GM21515 (cell line): ENCODE data around the gene RNLS.

ENCODE experiments used
- ATAC-seq: cut with Tn5 transposase; IDR thresholded peaks from one replicate; pipeline ENCODE4 v1.9.1; 2021; ENCODE audit not compliant: unreplicated experiment

The RNLS gene

GRCh38 chr10:88482220-88482619 is 100.9 kb downstream of the RNLS start:
- no peak for ATAC-seq

DNA sequence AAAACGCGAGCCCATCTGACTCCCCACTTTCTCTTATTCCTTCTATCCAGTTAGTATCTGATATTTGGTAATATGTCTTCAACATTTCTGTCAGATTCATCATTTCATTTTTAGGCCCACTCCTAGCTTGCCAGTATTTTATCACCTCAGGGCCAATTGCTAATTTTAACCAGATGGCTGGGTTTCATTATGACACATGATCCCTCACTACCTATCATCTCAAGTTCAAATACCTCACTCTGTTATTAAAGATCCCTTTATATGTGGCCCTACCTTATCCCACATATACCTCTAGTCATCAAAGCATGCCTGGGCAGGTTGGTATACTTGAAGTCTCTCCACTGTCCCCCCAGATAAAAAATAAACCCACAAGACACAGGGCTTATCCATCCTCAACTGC is 104.9 kb downstream of the RNLS start:
- ATAC-seq, result no peak

- ATAC-seq, result no peak
These were observed 105.6 kb downstream of the RNLS start for GRCh38 chr10:88477343-88478085.

- ATAC-seq, result no peak
These were observed 108.0 kb downstream of the RNLS start for GRCh38 chr10:88474884-88475844.

- ATAC-seq, result no peak
These were observed 108.9 kb downstream of the RNLS start for GRCh38 chr10:88473989-88474883.

DNA sequence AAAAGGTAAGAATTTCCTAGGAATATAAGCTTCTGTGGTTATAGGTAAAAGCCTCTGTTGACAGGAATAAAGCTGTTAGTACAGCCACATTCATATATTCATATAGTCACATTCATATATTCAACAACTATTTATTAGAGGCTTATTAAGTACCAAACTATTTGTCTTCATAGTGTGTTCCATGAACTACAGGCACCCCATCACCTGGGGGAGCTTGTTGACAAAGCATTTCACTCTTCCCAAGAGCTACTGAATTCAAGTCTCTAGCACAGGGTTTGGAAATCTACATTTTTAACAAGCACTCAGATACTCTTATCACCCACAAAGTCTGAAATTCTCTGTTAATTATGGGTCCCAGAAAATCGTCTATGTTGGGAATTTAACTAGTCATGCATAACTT is 110.6 kb downstream of the RNLS start:
- ATAC-seq, result no peak

- no peak for ATAC-seq
These were observed 111.2 kb downstream of the RNLS start for GRCh38 chr10:88471899-88472298.

GRCh38 chr10:88467835-88468485 is 115.2 kb downstream of the RNLS start:
- ATAC-seq, result no peak

DNA sequence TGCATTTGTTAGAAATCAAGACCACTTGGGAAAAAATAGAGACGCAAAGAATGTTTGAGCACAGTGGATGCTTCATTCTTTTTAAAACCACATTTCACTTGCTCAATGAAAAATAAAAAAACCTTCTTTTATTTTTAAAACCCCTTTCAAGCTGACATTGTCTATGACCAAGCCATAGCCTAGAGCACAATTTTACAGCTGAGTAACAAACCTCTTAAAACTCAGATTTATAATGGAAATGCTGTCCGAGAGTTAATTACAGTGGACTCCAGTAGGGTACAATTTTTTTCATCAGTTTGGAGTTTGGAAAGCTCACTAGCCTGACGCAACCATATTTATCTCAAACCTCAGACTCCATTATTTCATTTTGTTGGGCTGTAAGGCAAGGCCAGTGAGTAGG is 116.3 kb downstream of the RNLS start:
- no peak for ATAC-seq

DNA sequence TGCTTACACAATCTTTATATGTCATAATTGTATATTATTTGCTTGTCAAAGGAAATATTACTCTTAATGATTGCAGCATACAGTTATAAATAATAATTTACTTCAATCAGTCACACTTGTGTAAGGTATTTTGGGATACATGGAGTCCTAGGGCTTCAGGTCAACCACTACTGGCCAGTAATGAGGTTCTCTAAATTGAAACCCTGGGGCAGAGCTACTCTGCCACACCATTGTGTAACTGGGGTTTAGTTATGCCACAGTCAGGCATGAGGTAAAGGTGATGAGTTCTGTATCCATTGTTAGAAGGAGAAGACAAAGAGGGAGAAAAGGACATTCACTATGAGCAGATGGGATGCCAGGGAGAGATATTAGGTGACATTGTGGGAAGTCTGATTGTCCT is 117.4 kb downstream of the RNLS start:
- no peak for ATAC-seq

- ATAC-seq, result no peak
These were observed 119.3 kb downstream of the RNLS start for GRCh38 chr10:88463811-88464210.

DNA sequence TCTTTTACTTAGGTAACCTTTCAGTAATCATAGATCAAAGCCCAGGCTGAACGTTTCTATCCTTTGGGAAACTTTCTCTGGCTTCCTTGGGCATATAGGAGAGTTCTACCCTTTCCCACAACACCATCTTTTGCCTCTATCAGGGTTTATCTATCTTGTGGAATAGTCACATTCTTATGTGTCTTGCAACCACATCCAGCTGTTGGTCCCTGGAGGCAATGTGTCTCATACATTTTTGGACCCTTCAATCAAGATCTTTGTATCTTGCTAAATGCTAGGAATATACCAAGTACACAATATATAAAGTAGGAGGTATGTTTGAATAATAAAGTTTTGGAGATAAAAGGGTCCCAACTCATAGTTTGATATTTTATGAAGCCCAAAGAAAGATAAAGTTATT is 121.7 kb downstream of the RNLS start:
- ATAC-seq, result no peak

DNA sequence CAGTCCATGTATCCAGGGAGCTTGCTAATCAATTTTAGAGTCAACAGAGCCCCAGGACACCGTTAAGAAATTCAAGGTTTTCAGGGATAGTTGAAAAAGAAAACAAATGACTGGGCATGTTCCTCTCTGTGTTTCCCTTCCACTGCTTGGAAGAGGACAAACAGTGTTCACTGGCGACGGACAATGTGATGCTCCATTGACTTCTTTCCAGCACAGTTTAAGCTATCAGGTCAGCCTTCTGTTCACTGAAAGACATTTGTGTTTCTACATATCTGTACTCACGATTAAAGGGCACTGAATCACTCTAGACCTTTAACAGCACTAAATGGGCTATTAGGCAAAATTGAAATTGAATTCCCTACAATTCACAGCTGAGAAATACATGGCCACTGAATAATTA is 123.6 kb downstream of the RNLS start:
- ATAC-seq, result no peak

DNA sequence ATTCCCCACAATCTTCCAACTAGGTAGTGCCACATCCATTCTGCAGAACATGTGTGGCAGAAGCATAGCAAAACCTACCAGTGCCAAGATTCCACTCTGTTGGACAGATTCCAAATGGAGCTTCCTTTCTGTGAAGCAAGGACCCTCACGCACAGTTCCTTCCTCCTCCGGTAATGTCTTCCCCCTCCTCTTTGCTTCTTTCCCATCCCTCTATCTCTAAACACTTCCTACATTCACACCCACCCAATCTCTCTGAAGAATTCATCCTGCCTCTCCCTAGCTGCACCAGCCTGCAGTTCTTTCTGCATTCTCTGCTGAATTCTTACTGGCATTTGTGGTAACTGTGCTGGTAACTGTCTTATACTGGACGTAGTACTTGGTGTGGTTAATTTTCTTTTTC is 124.9 kb downstream of the RNLS start:
- ATAC-seq, result no peak

DNA sequence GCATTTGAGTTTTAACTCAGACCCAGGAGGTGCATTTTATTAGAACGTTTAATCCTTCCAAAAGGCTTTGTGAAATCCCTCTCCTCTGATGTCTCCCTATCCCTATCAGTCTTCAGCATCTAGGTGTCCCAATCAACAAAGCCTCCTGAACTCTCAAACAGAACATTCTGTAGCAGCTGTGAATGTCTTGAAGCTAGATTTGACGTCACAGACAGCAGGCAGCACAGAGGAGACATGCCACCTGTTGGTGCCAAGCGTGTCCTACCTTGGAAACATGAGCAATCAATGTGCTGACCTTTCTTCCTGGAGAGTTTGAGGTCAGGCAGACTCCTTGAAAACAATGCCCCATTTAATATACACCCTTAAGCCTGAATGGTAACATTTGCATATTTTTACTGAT is 125.5 kb downstream of the RNLS start:
- ATAC-seq, result no peak

DNA sequence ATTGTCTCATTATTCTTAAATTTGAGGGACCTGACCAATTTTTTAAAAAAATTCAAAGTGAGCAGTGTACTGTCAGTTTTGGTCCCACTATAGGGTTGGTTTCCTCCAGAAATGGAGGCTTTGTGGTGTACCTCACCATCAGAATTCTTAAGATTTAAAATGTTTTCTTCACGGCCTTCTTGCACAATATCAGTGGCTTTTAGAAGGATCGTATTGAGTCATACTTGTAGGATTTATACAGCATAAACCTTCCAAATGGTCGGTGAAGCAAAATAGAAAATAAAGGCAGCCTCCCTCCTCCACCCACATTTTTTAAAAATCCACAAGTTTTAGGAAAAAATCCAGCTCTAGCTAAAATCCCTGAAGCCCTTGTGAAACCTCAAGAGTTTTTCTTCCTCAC is 126.4 kb downstream of the RNLS start:
- no peak for ATAC-seq

DNA sequence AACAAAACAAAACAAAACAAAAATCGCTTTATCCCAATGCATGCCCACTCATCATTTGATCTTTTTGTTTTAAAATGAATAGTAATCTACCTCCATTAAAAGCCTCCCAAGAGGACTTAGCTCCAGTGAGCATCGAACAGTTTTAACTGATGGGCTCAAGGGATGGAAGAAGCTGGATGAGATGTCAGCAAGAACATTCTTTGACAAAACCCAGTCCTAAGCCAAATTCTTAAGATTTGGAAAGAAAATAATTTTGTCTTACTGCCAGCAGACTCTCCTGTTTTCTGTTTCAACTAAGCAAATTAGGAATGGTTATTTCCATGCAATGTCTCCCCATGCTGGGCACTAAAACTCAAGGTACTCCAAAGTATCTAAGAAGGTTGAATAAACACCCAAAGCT is 127.3 kb downstream of the RNLS start:
- no peak for ATAC-seq

- ATAC-seq, result no peak
These were observed 132.9 kb downstream of the RNLS start for GRCh38 chr10:88450201-88450600.

GRCh38 chr10:88442716-88443115 is 140.4 kb downstream of the RNLS start:
- no peak for ATAC-seq

GRCh38 chr10:88440541-88440940 is 142.6 kb downstream of the RNLS start:
- ATAC-seq, result no peak

GRCh38 chr10:88439932-88440331 is 143.2 kb downstream of the RNLS start:
- no peak for ATAC-seq
